HCT116 (cell line): ENCODE measurements around the gene ZNF579.

Experiments used
- CTCF ChIP-seq, 3 experiments: fragments of 200-600 bp in 1 of 3; sonication (generic) in 1 of 3; IDR thresholded peaks in 2 of 3; conservative IDR thresholded peaks in 1 of 3; 2 replicates each; pipeline ENCODE4 v1.5.1; 2012 to 2017; ENCODE audit warnings: low read depth in 2 of 3, low read length in 2 of 3, antibody characterized with exemption in 1 of 3, borderline replicate concordance in 1 of 3, control low read depth in 1 of 3, mild to moderate bottlenecking in 1 of 3, mixed read lengths in 1 of 3, mixed run types in 1 of 3, moderate library complexity in 1 of 3; ENCODE audit not compliant: insufficient read depth in 1 of 3
- EGR1 ChIP-seq: IDR thresholded peaks from 2 replicates; pipeline ENCODE4 v1.6.1; 2012; ENCODE audit warnings: low read depth
- EZH2phosphoT487 ChIP-seq: fragments of 200-600 bp; IDR thresholded peaks from 2 replicates; pipeline ENCODE4 v1.6.1; 2018; ENCODE audit warnings: antibody characterized with exemption, borderline replicate concordance
- POLR2A ChIP-seq: IDR thresholded peaks from 2 replicates; pipeline ENCODE4 v1.7.0; 2011; ENCODE audit warnings: borderline replicate concordance; ENCODE audit not compliant: insufficient read depth, insufficient read length; ENCODE audit errors: extremely low read depth
- RAD21 ChIP-seq: IDR thresholded peaks from 2 replicates; pipeline ENCODE4 v1.6.1; 2012; ENCODE audit warnings: low read depth, mild to moderate bottlenecking
- REST ChIP-seq: IDR thresholded peaks from 2 replicates; pipeline ENCODE4 v1.6.1; 2012; ENCODE audit warnings: low read depth
- SIN3A ChIP-seq: IDR thresholded peaks from 2 replicates; pipeline ENCODE4 v1.6.1; 2012; ENCODE audit warnings: low read depth
- TCF7L2 ChIP-seq: IDR thresholded peaks from 2 replicates; pipeline ENCODE4 v1.7.0; 2011; ENCODE audit warnings: borderline replicate concordance, inconsistent platforms; ENCODE audit not compliant: insufficient read depth, insufficient read length; ENCODE audit errors: extremely low read depth

GRCh38 chr19:55544014-55544413, 36.6 kb downstream of the ZNF579 start:
- no peak for TF ChIP-seq EGR1
- no peak for TF ChIP-seq CTCF (IDR thresholded peaks at IDR 0.05 in 2 of 3, conservative IDR thresholded peaks at IDR 0.05 in 1 of 3; ENCODE audit: borderline replicate concordance in 1 of 3, insufficient read depth in 1 of 3, low read depth in 2 of 3, low read length in 2 of 3)
- no peak for TF ChIP-seq SIN3A
- no peak for TF ChIP-seq TCF7L2
- no peak for TF ChIP-seq EZH2phosphoT487
- TF ChIP-seq REST: no peak
- TF ChIP-seq POLR2A: no peak
- TF ChIP-seq RAD21: no peak
